GM19240 (cell line): ENCODE data around the gene MIF.
"Not testable (repeated sequence)": the region's sequence is repeated elsewhere in the genome, so short reads cannot be mapped to it uniquely, and the experiment has no call there.

ENCODE experiments used
- DNase-seq: peaks from one replicate; pipeline ENCODE4 v3.0.0; 2011; ENCODE audit warnings: low spot score; ENCODE audit not compliant: insufficient read length

MIF gene

GRCh38 chr22:23938328-23939016 lies 44.3 kb downstream of the MIF start:
- no peak for DNase-seq

- DNase-seq, result no peak
Measured at GRCh38 chr22:23939017-23939357, 44.8 kb downstream of the MIF start.

GRCh38 chr22:23940166-23940565 lies 46.0 kb downstream of the MIF start:
- not testable (repeated sequence) for DNase-seq
